HEK293T (cell line): ENCODE measurements around the gene RAE1.

ENCODE experiments used
- CTCF ChIA-PET: fragments of 350-600 bp; formaldehyde crosslinking; extraction: SDS; loops from one replicate; lab custom pipeline; 2021; ENCODE audit warnings: antibody characterized with exemption, inconsistent platforms; lab: Yijun Ruan, JAX
- POLR2A ChIA-PET: fragments of 350-600 bp; formaldehyde crosslinking; extraction: SDS; loops from one replicate; lab custom pipeline; 2020; ENCODE audit warnings: antibody characterized with exemption, inconsistent platforms; lab: Yijun Ruan, JAX
- DNase-seq: peaks from one replicate; pipeline ENCODE4 v3.0.0; 2012; ENCODE audit warnings: mixed read lengths; ENCODE audit errors: extremely low spot score
- ARNT ChIP-seq: fragments of 450-650 bp; IDR thresholded peaks from 2 replicates; pipeline ENCODE4 v1.6.1; 2017; ENCODE audit warnings: mild to moderate bottlenecking
- BHLHE40 ChIP-seq: fragments of 450-650 bp; IDR thresholded peaks from 2 replicates; pipeline ENCODE4 v1.6.1; 2016; ENCODE audit warnings: mild to moderate bottlenecking, moderate library complexity, borderline replicate concordance
- CTBP1 ChIP-seq: fragments of 450-650 bp; IDR thresholded peaks from 2 replicates; pipeline ENCODE4 v1.6.1; 2016; ENCODE audit warnings: borderline replicate concordance
- ELF4 ChIP-seq: fragments of 450-650 bp; IDR thresholded peaks from 2 replicates; pipeline ENCODE4 v1.6.1; 2017; ENCODE audit warnings: antibody characterized with exemption
- FOXA1 ChIP-seq: fragments of 450-650 bp; IDR thresholded peaks from 2 replicates; pipeline ENCODE4 v1.6.1; 2016; ENCODE audit warnings: mild to moderate bottlenecking
- FOXK2 ChIP-seq: fragments of 450-650 bp; IDR thresholded peaks from 2 replicates; pipeline ENCODE4 v1.6.1; 2016; ENCODE audit warnings: mild to moderate bottlenecking
- FOXM1 ChIP-seq: fragments of 450-650 bp; IDR thresholded peaks from 2 replicates; pipeline ENCODE4 v1.6.1; 2017; ENCODE audit warnings: mild to moderate bottlenecking, borderline replicate concordance
- HDGF ChIP-seq: fragments of 450-650 bp; IDR thresholded peaks from 2 replicates; pipeline ENCODE4 v1.6.1; 2017; ENCODE audit warnings: antibody characterized with exemption, borderline replicate concordance
- L3MBTL2 ChIP-seq: fragments of 450-650 bp; conservative IDR thresholded peaks from 2 replicates; pipeline ENCODE4 v1.6.1; 2016; ENCODE audit warnings: mild to moderate bottlenecking
- LEF1 ChIP-seq: fragments of 450-650 bp; IDR thresholded peaks from 2 replicates; pipeline ENCODE4 v1.6.1; 2017; ENCODE audit warnings: mild to moderate bottlenecking, borderline replicate concordance
- NFRKB ChIP-seq: fragments of 450-650 bp; IDR thresholded peaks from 2 replicates; pipeline ENCODE4 v1.6.1; 2016; ENCODE audit warnings: mild to moderate bottlenecking, moderate library complexity
- SP1 ChIP-seq: fragments of 450-650 bp; IDR thresholded peaks from 2 replicates; pipeline ENCODE4 v1.6.1; 2017
- SUZ12 ChIP-seq: fragments of 450-650 bp; IDR thresholded peaks from 2 replicates; pipeline ENCODE4 v1.6.1; 2016; ENCODE audit warnings: mild to moderate bottlenecking
- TARDBP ChIP-seq: fragments of 450-650 bp; IDR thresholded peaks from 2 replicates; pipeline ENCODE4 v1.6.1; 2016
- ZNF384 ChIP-seq: fragments of 450-650 bp; IDR thresholded peaks from 2 replicates; pipeline ENCODE4 v1.6.1; 2016
- TF ChIP-seq, protein P1 (sequence below): fragments of 450-650 bp; IDR thresholded peaks from 2 replicates; pipeline ENCODE4 v1.6.1; 2016

The RAE1 gene

GRCh38 chr20:57325632-57326356, 25.3 kb upstream of the RAE1 start:
- DNase-seq, result no peak
- ChIA-PET POLR2A (no interaction called here), CTCF (no interaction called here)
- no peak for TF ChIP-seq ARNT
- TF ChIP-seq SUZ12, result no peak
- no peak for TF ChIP-seq ZNF384
- no peak for TF ChIP-seq HDGF
- no peak for TF ChIP-seq CTBP1
- TF ChIP-seq BHLHE40, result no peak

- no peak for DNase-seq
- CTCF ChIA-PET, result no interaction called here
- TF ChIP-seq BHLHE40, result no peak
- POLR2A ChIA-PET, result no interaction called here
Observed at GRCh38 chr20:57326667-57327455, 24.2 kb upstream of the RAE1 start.

- POLR2A ChIA-PET, result no interaction called here
- CTCF ChIA-PET, result no interaction called here
- DNase-seq, result no peak
- TF ChIP-seq ZNF384 (no peak), TARDBP (no peak), ELF4 (no peak), HDGF (no peak), LEF1 (no peak), FOXK2 (no peak), ARNT (no peak), BHLHE40 (no peak), NFRKB (no peak), SUZ12 (no peak), L3MBTL2 (no peak), SP1 (no peak), CTBP1 (no peak), FOXA1 (no peak), FOXM1 (no peak)
- TF ChIP-seq, protein P1, sequence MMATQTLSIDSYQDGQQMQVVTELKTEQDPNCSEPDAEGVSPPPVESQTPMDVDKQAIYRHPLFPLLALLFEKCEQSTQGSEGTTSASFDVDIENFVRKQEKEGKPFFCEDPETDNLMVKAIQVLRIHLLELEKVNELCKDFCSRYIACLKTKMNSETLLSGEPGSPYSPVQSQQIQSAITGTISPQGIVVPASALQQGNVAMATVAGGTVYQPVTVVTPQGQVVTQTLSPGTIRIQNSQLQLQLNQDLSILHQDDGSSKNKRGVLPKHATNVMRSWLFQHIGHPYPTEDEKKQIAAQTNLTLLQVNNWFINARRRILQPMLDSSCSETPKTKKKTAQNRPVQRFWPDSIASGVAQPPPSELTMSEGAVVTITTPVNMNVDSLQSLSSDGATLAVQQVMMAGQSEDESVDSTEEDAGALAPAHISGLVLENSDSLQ, result no peak
Observed at GRCh38 chr20:57327820-57328219, 23.2 kb upstream of the RAE1 start.

GRCh38 chr20:57329608-57330221, 21.3 kb upstream of the RAE1 start, which contains the start of gene SPO11:
SPO11 (plus strand) TSS chr20:57329803; CDS start chr20:57329868, 65 bp downstream.
- ChIA-PET CTCF (interaction anchor here (0.7 to 0.8 kb wide), 3 partner anchors 207 to 238 kb away, joined by 3 to 4 read pairs (median 4); no protein-coding TSS in a partner anchor), POLR2A (no interaction called here)
- TF ChIP-seq ARNT, result no peak
- TF ChIP-seq, protein P1, result no peak
- no peak for TF ChIP-seq ELF4
- TF ChIP-seq NFRKB, result no peak
- DNase-seq, result no peak

DNA sequence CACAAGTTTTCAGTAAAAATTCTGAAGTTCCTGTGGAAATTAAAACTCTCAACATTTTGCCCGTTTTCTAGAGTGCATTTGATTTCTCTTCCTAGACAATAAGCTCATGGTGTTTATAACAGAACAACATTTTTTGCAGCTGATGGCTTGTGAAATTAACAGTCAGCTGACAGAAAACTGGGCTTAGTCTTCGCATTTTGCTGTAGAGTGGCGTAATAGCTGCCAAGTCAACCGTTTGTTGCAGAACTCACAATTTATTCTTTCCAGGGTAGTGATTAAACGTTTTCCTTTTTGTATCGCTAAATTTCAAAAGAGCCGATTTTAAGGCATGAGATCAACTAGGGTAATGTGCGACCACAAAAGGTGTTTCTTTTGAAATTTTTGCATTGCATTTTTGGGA, 20.1 kb upstream of the RAE1 start:
- no peak for DNase-seq
- ChIA-PET POLR2A (no interaction called here), CTCF (interaction anchor here (1.1 to 1.4 kb wide), 2 partner anchors 241 to 246 kb away, joined by 5 read pairs; no protein-coding TSS in a partner anchor)
- no peak for TF ChIP-seq HDGF
- TF ChIP-seq TARDBP, result no peak
- no peak for TF ChIP-seq SUZ12
- no peak for TF ChIP-seq ELF4

DNA sequence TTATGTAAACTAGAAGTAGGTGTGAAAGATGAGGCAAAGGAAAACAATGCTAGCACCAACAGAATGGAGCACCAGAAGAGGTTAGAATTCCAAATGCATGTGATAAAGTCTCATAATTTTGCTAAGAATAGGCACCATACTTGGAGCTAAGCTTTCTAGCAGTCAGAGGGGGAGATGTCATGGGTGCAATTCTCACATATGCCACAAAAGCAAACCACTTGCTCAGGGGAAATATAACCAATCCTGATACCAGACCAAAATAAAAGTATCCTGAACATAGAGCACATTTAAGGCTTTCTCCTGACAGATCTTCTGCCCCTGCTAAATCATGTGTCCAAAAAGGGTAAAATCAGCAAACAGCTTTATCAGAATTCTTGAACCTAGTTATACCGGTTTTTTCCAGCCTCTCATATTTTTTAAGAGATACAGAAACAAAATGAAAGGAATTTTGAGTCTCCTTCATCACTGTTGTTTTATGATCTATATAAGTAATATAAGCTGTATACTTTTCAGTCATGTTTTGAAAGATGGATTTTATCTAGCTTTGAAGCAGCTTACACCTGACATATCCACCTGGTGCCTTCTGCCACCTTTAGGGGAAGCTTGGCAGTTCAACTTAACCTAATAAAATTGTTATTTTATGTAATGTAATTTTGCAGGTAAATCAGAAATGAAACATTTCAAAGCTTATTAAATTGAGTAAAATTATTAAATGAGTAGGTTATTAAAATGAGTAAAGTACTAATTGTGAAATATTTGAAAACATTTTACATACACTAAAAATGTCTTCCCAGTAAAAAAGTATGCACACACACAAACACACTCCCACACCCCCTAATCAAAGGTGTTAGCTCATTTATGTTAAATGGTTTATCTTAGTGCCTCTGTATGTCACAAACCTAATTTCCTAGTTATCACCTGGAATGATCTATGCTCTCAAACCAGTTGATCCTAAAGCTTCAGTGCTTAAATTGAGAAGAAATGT, 18.7 kb upstream of the RAE1 start:
- POLR2A ChIA-PET, result no interaction called here

More for the DNA sequence above, 18.7 kb upstream of the RAE1 start:
- DNase-seq, result no peak
- TF ChIP-seq LEF1 (no peak), FOXK2 (no peak), TARDBP (no peak), HDGF (no peak), SUZ12 (no peak), FOXA1 (no peak), SP1 (no peak), CTBP1 (no peak), FOXM1 (no peak), ARNT (no peak), BHLHE40 (no peak), ELF4 (no peak), L3MBTL2 (no peak), NFRKB (no peak)
- TF ChIP-seq, protein P1, result no peak
- CTCF ChIA-PET, result interaction anchor here (0.6 to 2.5 kb wide), 7 partner anchors 14 to 241 kb away, joined by 3 to 19 read pairs (median 3); no protein-coding TSS in a partner anchor
